Caco-2 (cell line): ENCODE data around the gene ACOT7. TPM values are rescaled to one million over a fixed set of nuclear protein-coding genes. Genes with fewer than 3 reads are reported as not detected.

Experiments used
- BruUV-seq: library from RNA; stranded (reverse); fragments of 400-500 nt; replicated peaks from 2 replicates; lab custom pipeline; 2021; lab: Mats Ljungman, UMichigan
- CTCF ChIA-PET: fragments of 300-600 bp; sonication (Branson Sonifier 250); formaldehyde crosslinking; loops from one replicate; lab custom pipeline; 2022; ENCODE audit warnings: antibody characterized with exemption; lab: Charles Lee
- POLR2A ChIA-PET: fragments of 300-600 bp; sonication (Branson Sonifier 250); formaldehyde crosslinking; loops from one replicate; lab custom pipeline; 2022; ENCODE audit warnings: antibody characterized with exemption; lab: Charles Lee
- DNase-seq, 2 experiments: peaks; one replicate each; pipeline versions ENCODE4 v3.0.0 to v3.0.0-alpha.2; 2020 to 2022
- H3K27me3 ChIP-seq: replicated peaks from 2 replicates; pipeline ENCODE4 v1.6.0; 2011; ENCODE audit warnings: low read length; ENCODE audit not compliant: control insufficient read depth, insufficient read depth
- H3K36me3 ChIP-seq: 2 replicates; pipeline ENCODE4 v1.5.1; 2011; ENCODE audit warnings: low read length; ENCODE audit not compliant: control insufficient read depth, insufficient read depth
- H3K4me1 ChIP-seq: fragments of 250-450 bp; sonication (Bioruptor Pico); 2 replicates; pipeline ENCODE4 v1.5.1; 2020; ENCODE audit warnings: mild to moderate bottlenecking
- H3K4me3 ChIP-seq: 2 replicates; pipeline ENCODE4 v1.5.1; 2011; ENCODE audit warnings: low read depth, mild to moderate bottlenecking, control low read depth, low read length
- H3K9me3 ChIP-seq: fragments of 250-450 bp; sonication (Bioruptor Pico); 2 replicates; pipeline ENCODE4 v1.5.1; 2020; ENCODE audit warnings: mild to moderate bottlenecking, moderate library complexity
- H3K27ac Mint-ChIP-seq: one replicate; pipeline ENCODE4 v1.8.0; 2022; ENCODE audit warnings: mixed read lengths; ENCODE audit not compliant: unreplicated experiment
- H3K27me3 Mint-ChIP-seq: one replicate; pipeline ENCODE4 v1.8.0; 2022; ENCODE audit warnings: mixed read lengths; ENCODE audit not compliant: insufficient read depth, unreplicated experiment
- H3K36me3 Mint-ChIP-seq: one replicate; pipeline ENCODE4 v1.8.0; 2022; ENCODE audit warnings: mild to moderate bottlenecking, mixed read lengths; ENCODE audit not compliant: insufficient read depth, unreplicated experiment
- H3K4me1 Mint-ChIP-seq: one replicate; pipeline ENCODE4 v1.8.0; 2022; ENCODE audit warnings: low read depth, mixed read lengths; ENCODE audit not compliant: unreplicated experiment
- H3K4me3 Mint-ChIP-seq: one replicate; pipeline ENCODE4 v1.8.0; 2022; ENCODE audit warnings: mild to moderate bottlenecking, moderate library complexity, mixed read lengths; ENCODE audit not compliant: unreplicated experiment
- H3K9me3 Mint-ChIP-seq: one replicate; pipeline ENCODE4 v1.8.0; 2022; ENCODE audit warnings: mixed read lengths; ENCODE audit not compliant: unreplicated experiment
- intact Hi-C: fragments of 100-400 bp; cut with micrococcal nuclease; formaldehyde crosslinking; loops from one replicate; pipeline ENCODE4 v1.10.0; 2022; ENCODE audit not compliant: unreplicated experiment
- total RNA-seq: library from RNA; stranded (reverse); gene quantifications from 2 replicates; pipeline ENCODE4 v1.2.3, GENCODE V29; 2022
- TF ChIP-seq, protein P1 (sequence below), 2 experiments: fragments of 200-600 bp in 1 of 2; IDR thresholded peaks; 1 replicate in 1 of 2; 2 replicates in 1 of 2; pipeline versions ENCODE4 v1.5.1 to v1.8.0; 2011 to 2022; ENCODE audit warnings: antibody characterized with exemption in 1 of 2, control low read depth in 1 of 2, inconsistent platforms in 1 of 2, low read depth in 1 of 2, low read length in 1 of 2, mild to moderate bottlenecking in 1 of 2, moderate library complexity in 1 of 2; ENCODE audit not compliant: insufficient read depth in 1 of 2, severe bottlenecking in 1 of 2, unreplicated experiment in 1 of 2

Gene ACOT7
- total RNA-seq, 1 experiment from 2014 or later, result 221 TPM

DNA sequence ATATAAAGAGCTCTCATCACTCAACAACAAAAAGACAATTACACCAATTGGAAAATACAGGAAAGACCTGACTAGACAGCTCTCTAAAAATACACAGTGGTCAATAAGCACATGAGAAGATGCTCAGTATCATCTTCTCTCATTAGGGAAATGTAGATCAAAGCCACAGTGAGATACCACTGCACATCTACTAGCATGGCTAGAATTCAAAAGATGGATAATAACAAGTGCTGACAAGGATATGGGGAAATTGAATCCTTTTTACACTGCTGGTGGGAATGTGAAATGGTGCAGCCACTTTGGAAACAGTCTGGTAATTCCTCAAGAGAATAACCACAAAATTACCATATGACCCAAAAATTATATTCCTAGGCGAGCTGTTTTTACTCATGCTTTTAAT is 9.4 kb downstream of the ACOT7 start:
- no TSS peak for BruUV-seq

DNA sequence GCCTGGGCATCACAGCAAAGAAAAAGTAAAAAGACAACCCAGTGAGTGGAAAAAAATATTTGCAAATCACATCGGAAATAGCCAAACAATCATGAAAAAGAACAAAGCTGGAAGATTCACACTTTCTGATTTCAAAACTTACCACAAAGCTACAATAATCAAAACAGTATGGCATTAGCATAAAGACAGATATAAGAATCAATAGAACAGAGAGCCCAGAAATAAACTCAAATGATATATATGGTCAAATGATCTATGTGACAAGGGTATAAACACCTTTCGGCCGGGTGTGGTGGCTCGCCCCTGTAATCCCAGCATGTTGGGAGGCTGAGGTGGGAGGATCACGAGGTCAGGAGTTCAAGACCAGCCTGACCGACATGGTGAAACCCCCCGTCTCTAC is 13.5 kb downstream of the ACOT7 start:
- no peak for DNase-seq
- H3K9me3 Mint-ChIP-seq, result no peaks in the 10 kb centered on the region
- no peaks in the 10 kb centered on the region for H3K36me3 ChIP-seq
- no peaks in the 10 kb centered on the region for H3K9me3 ChIP-seq
- POLR2A ChIA-PET, result no interaction called here
- CTCF ChIA-PET, result no interaction called here
- H3K4me3 Mint-ChIP-seq, result no peak overlapping the region
- H3K4me1 Mint-ChIP-seq, result no peaks in the 10 kb centered on the region
- no peak overlapping the region for H3K4me3 ChIP-seq
- H3K27ac Mint-ChIP-seq, result no peak overlapping the region
- no peaks in the 10 kb centered on the region for H3K27me3 Mint-ChIP-seq
- H3K36me3 Mint-ChIP-seq, result no peaks in the 10 kb centered on the region
- intact Hi-C loops, result no loop called here
- TF ChIP-seq, protein P1, sequence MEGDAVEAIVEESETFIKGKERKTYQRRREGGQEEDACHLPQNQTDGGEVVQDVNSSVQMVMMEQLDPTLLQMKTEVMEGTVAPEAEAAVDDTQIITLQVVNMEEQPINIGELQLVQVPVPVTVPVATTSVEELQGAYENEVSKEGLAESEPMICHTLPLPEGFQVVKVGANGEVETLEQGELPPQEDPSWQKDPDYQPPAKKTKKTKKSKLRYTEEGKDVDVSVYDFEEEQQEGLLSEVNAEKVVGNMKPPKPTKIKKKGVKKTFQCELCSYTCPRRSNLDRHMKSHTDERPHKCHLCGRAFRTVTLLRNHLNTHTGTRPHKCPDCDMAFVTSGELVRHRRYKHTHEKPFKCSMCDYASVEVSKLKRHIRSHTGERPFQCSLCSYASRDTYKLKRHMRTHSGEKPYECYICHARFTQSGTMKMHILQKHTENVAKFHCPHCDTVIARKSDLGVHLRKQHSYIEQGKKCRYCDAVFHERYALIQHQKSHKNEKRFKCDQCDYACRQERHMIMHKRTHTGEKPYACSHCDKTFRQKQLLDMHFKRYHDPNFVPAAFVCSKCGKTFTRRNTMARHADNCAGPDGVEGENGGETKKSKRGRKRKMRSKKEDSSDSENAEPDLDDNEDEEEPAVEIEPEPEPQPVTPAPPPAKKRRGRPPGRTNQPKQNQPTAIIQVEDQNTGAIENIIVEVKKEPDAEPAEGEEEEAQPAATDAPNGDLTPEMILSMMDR (IDR thresholded peaks at IDR 0.05; ENCODE audit: insufficient read depth in 1 of 2, low read depth in 1 of 2, low read length in 1 of 2, severe bottlenecking in 1 of 2, unreplicated experiment in 1 of 2), result no peak
- H3K4me1 ChIP-seq, result no peaks in the 10 kb centered on the region
- no peaks in the 10 kb centered on the region for H3K27me3 ChIP-seq
- no TSS peak for BruUV-seq

More for the DNA sequence above, 9.4 kb downstream of the ACOT7 start:
- TF ChIP-seq, protein P1 (IDR thresholded peaks at IDR 0.05; ENCODE audit: insufficient read depth in 1 of 2, low read depth in 1 of 2, low read length in 1 of 2, severe bottlenecking in 1 of 2, unreplicated experiment in 1 of 2), result no peak
- H3K4me3 ChIP-seq, result no peak overlapping the region
- ChIA-PET CTCF (interaction anchor here (1.2 kb wide), 1 partner anchor 10 kb away, joined by 5 read pairs; the partner anchor contains the start of gene ACOT7), POLR2A (no interaction called here)
- no peaks in the 10 kb centered on the region; the same call in 1 of the 2 replicates for H3K4me1 ChIP-seq
- no peaks in the 10 kb centered on the region for H3K9me3 ChIP-seq
- Mint-ChIP-seq H3K4me3 (no peak overlapping the region), H3K36me3 (no peaks in the 10 kb centered on the region), H3K27ac (no peak overlapping the region), H3K9me3 (no peaks in the 10 kb centered on the region), H3K4me1 (no peaks in the 10 kb centered on the region), H3K27me3 (no peaks in the 10 kb centered on the region)
- no peaks in the 10 kb centered on the region for H3K36me3 ChIP-seq
- intact Hi-C loops, result no loop called here
- DNase-seq, result no peak
- no peaks in the 10 kb centered on the region for H3K27me3 ChIP-seq

DNA sequence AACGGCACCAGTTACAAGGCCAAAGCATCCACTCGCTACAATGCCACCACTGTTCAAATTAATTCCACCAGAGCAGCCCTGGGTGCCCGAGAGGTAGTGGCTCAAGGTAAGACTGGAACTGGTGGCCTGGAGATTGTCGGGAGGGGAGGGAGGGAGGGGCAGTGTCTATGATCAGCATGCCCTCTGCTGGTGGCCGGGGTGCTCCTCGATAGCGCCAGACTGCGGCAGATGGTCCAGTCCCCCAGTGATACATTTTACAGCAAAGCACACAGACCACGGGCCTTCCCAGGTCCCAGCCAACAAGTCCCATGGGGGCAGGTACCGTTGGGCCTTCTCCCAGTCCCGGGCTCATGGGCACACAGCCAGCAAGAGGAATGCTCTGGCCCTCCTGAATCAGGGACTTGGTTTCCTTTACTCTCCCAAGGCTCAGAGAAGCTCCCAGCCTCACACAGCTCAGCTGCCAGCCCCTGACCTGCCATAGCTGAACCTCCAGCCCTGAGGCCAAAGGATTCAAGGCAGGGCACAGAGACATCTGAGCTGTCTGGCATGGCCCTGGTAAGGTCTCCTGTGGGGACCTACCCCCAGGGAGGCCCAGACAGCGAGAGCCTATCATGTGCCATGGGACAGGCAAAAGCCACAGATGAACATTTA is 15.3 kb downstream of the ACOT7 start:
- Mint-ChIP-seq H3K9me3 (no peaks in the 10 kb centered on the region), H3K36me3 (no peaks in the 10 kb centered on the region), H3K27ac (no peak overlapping the region), H3K27me3 (no peaks in the 10 kb centered on the region), H3K4me3 (no peak overlapping the region), H3K4me1 (no peaks in the 10 kb centered on the region)
- TF ChIP-seq, protein P1 (IDR thresholded peaks at IDR 0.05; ENCODE audit: insufficient read depth in 1 of 2, low read depth in 1 of 2, low read length in 1 of 2, severe bottlenecking in 1 of 2, unreplicated experiment in 1 of 2), result no peak
- intact Hi-C loops, result loop anchor here (1.0 to 2.0 kb wide), 2 partner anchors 19 to 30 kb away; no protein-coding TSS in a partner anchor
- Histone ChIP-seq H3K36me3 (no peaks in the 10 kb centered on the region), H3K4me1 (no peaks in the 10 kb centered on the region), H3K4me3 (no peak overlapping the region), H3K27me3 (no peaks in the 10 kb centered on the region), H3K9me3 (no peaks in the 10 kb centered on the region)
- BruUV-seq, result no TSS peak
- ChIA-PET POLR2A (no interaction called here), CTCF (interaction anchor here (0.6 to 1.2 kb wide), 3 partner anchors 15 to 30 kb away, joined by 3 to 6 read pairs (median 4); partner anchors contain the start of gene ACOT7)
- no peak for DNase-seq
